H1 (cell line): ENCODE results near the gene OAS3. TPM values are rescaled to one million over a fixed set of nuclear protein-coding genes. Genes with fewer than 3 reads are reported as not detected.

Source experiments
- BRCA1 ChIP-seq: IDR thresholded peaks from 2 replicates; pipeline ENCODE4 v1.6.1; 2012; ENCODE audit warnings: low read depth, low read length, improper control_type of control experiment
- CTCF ChIP-seq, 3 experiments: IDR thresholded peaks; 1 replicate in 2 of 3; 2 replicates in 1 of 3; pipeline versions ENCODE4 v1.5.1 to v1.6.1; 2011; ENCODE audit warnings: low read length in 3 of 3, mild to moderate bottlenecking in 3 of 3, inconsistent platforms in 2 of 3, low read depth in 1 of 3, moderate library complexity in 1 of 3; ENCODE audit not compliant: insufficient read depth in 1 of 3; ENCODE audit errors: control extremely low read depth in 1 of 3
- RNF2 ChIP-seq: fragments of 200-900, 300-1000 bp; sonication (generic); IDR thresholded peaks from 2 replicates; pipeline ENCODE4 v1.7.1; 2016; ENCODE audit warnings: borderline replicate concordance, low read depth, mild to moderate bottlenecking, antibody characterized with exemption, low read length; ENCODE audit not compliant: poor library complexity, severe bottlenecking; ENCODE audit errors: missing control alignments
- SIRT6 ChIP-seq: IDR thresholded peaks from one replicate; pipeline ENCODE4 v1.7.1; 2012; ENCODE audit warnings: low read length, inconsistent platforms
- ZNF274 ChIP-seq: IDR thresholded peaks from 2 replicates; pipeline ENCODE4 v1.7.0; 2012; ENCODE audit warnings: low read length, borderline replicate concordance; ENCODE audit errors: extremely low read depth
- polyA plus RNA-seq, 7 experiments: library from polyadenylated mRNA; depleted of rRNA in 3 of 7; stranded (reverse) in 5 of 7; unstranded in 2 of 7; fragments of >200 nt in 5 of 7; fragments of 200-250 nt in 2 of 7; gene quantifications; 1 replicate in 5 of 7; 2 replicates in 1 of 7; 4 replicates in 1 of 7; pipeline versions ENCODE4 v1.2.1 to v1.2.3, GENCODE V29; 2011 to 2013; ENCODE audit warnings: missing spikeins in 2 of 7, mixed read lengths in 2 of 7
- total RNA-seq: library from RNA; stranded (reverse); fragmentation: NEBNext Ultra II Directional; extraction: Animal tissue kit (Norgen Biotek cat#: 25700); gene quantifications from 2 replicates; pipeline ENCODE4 v1.2.1, GENCODE V29; 2021

The OAS3 gene
- total and polyA plus RNA-seq, 2 of the 8 experiments (the other 6 are each of a cell fraction or from before 2014, with no cell fraction given) = 0.73 to 3.7 TPM

GRCh38 chr12:112916270-112916669 is 22.0 kb upstream of the OAS3 start (continued):
- TF ChIP-seq RNF2 = no peak
- no peak for TF ChIP-seq CTCF (IDR thresholded peaks at IDR 0.05; ENCODE audit: control extremely low read depth in 1 of 3, insufficient read depth in 1 of 3, low read depth in 1 of 3, low read length in 3 of 3)
- no peak for TF ChIP-seq BRCA1
- no peak for TF ChIP-seq ZNF274
- no peak for TF ChIP-seq SIRT6
